Kidney epithelial cell (primary cell): Measurements from ENCODE around the gene UBA3. TPM values are rescaled to one million over a fixed set of nuclear protein-coding genes. Genes with fewer than 3 reads are reported as not detected.

Experiments
- DNase-seq: peaks from one replicate; pipeline ENCODE4 v3.0.0-alpha.2; 2010; ENCODE audit warnings: low read depth
- H3K27me3 ChIP-seq: 2 replicates; pipeline ENCODE4 v1.6.0; 2011; ENCODE audit warnings: low read length; ENCODE audit not compliant: control insufficient read depth, insufficient read depth
- H3K36me3 ChIP-seq: 2 replicates; pipeline ENCODE4 v1.5.1; 2011; ENCODE audit warnings: low read length; ENCODE audit not compliant: control insufficient read depth, insufficient read depth
- H3K4me3 ChIP-seq: 2 replicates; pipeline ENCODE4 v1.5.1; 2011; ENCODE audit warnings: low read depth, mild to moderate bottlenecking, control low read depth, low read length
- total RNA-seq: library from RNA; depleted of rRNA; stranded (reverse); fragments of >200 nt; gene quantifications from 2 replicates; pipeline ENCODE4 v1.2.3, GENCODE V29; 2015
- TF ChIP-seq, protein P1 (sequence below): IDR thresholded peaks from 2 replicates; pipeline ENCODE4 v1.5.1; 2011; ENCODE audit warnings: mild to moderate bottlenecking, moderate library complexity, low read length, control low read depth, inconsistent platforms; ENCODE audit not compliant: insufficient read depth, poor library complexity, severe bottlenecking

UBA3 gene
- total RNA-seq, 1 donor from 2014 or later = 46.6 TPM

DNA sequence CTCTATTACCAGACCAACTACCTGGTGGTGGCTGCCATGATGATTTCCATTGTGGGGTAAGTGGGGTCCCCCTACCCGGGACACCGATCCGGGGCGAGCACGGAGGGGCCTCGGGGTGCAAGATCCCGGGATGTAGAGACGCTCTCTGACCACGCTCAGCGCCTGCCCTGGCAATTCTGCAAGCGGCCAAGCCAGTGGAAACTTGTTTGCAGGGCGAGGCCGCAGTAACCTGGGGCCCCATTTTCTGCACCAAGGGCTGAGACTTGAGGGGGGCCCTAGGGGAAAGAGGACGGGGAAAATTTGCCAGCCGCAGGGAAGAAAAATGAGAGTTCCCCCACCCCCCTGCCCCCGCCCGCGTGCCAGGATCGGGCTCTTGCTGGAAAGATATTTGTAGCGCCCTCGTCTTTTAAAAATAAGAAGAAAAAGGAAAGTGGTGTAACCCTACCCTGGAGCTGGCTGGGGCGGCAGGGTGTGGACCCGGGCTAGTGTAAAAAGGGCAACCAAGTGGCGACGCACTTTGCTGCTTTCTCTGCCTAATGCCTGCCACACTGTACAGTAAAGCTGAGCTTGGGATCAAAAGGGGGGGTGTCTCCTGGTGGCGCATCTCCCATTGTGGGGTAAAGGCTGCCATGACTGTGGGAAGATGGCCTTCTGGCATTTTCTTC lies 5.1 kb upstream of the UBA3 start:
- TF ChIP-seq, protein P1, sequence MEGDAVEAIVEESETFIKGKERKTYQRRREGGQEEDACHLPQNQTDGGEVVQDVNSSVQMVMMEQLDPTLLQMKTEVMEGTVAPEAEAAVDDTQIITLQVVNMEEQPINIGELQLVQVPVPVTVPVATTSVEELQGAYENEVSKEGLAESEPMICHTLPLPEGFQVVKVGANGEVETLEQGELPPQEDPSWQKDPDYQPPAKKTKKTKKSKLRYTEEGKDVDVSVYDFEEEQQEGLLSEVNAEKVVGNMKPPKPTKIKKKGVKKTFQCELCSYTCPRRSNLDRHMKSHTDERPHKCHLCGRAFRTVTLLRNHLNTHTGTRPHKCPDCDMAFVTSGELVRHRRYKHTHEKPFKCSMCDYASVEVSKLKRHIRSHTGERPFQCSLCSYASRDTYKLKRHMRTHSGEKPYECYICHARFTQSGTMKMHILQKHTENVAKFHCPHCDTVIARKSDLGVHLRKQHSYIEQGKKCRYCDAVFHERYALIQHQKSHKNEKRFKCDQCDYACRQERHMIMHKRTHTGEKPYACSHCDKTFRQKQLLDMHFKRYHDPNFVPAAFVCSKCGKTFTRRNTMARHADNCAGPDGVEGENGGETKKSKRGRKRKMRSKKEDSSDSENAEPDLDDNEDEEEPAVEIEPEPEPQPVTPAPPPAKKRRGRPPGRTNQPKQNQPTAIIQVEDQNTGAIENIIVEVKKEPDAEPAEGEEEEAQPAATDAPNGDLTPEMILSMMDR = no peak
- no peak for DNase-seq
- H3K4me3 ChIP-seq = peak overlapping the region; percentile 82
- no peaks in the 10 kb centered on the region for H3K27me3 ChIP-seq
- no peaks in the 10 kb centered on the region for H3K36me3 ChIP-seq

DNA sequence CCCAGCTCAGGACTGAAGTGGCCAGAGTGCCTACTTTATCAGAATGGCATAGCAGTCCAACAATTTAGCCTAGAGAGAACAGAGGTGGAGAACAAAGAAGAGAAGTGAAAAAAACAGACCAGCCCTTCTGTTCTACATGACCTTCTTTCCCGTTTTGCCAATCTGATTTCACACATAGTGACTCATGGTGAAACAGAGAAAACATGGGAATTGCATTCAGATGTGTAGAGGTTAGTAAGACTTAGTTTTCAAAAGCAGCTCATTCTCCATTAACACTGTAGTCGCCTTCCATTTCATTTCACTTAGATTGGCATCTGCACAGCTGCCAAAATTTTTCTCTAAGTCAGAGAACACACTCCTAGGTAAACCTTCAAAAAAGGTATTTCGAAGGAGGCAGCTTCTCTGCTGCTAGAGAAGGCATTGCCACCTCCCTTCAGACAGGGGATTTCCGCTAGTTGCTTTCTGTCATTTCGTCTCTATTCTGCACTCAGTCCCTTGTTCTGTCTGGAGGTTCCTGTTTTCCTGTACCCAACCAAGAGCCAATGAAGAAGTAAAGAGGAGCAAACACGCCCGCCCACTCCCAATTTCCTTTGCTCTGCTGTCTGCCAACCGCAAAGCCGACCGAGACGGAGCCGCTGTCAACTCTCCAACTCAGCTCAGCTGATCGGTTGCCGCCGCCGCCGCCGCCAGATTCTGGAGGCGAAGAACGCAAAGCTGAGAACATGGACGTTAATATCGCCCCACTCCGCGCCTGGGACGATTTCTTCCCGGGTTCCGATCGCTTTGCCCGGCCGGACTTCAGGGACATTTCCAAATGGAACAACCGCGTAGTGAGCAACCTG lies 4.4 kb upstream of the UBA3 start, which contains the start of gene ARL6IP5:
Gene ARL6IP5, plus strand, starts transcription at position 612 of the 842 bp plus-strand sequence. Its CDS starts 111 bp downstream, at position 723.
- Histone ChIP-seq H3K27me3 (no peaks in the 10 kb centered on the region), H3K36me3 (no peaks in the 10 kb centered on the region), H3K4me3 (peak within 1 kb of the TSS; percentile 82)
- TF ChIP-seq, protein P1 = no peak
- DNase-seq = peak; percentile 76

DNA sequence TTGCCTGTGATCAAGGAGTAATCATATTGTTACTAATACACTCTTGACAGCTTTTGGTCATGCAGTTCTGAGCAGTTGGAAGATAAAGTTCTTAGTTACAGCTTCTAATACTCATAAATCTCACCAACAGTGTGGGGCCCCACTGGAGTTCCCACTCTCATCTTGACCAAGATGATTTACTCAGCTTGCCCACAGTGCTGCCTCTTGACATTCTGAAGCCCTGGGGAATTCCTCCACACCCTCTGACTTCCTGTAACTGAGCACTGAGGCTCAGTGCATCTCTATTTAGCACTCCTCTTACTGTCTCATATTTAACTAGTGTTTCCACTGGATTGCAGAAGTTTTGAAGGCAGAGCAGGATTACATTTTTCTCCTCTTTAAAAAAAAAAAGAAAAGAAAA lies 2.6 kb upstream of the UBA3 start:
- H3K4me3 ChIP-seq = no peak overlapping the region
- no peaks in the 10 kb centered on the region for H3K27me3 ChIP-seq
- no peaks in the 10 kb centered on the region for H3K36me3 ChIP-seq
- TF ChIP-seq, protein P1 = no peak
- peak; percentile 63 for DNase-seq

- no peaks in the 10 kb centered on the region for H3K36me3 ChIP-seq
- TF ChIP-seq, protein P1 = no peak
- H3K27me3 ChIP-seq = no peaks in the 10 kb centered on the region
- H3K4me3 ChIP-seq = no peak overlapping the region
- DNase-seq = no peak
These were observed 2.2 kb upstream of the UBA3 start for GRCh38 chr3:69082361-69082760.

DNA sequence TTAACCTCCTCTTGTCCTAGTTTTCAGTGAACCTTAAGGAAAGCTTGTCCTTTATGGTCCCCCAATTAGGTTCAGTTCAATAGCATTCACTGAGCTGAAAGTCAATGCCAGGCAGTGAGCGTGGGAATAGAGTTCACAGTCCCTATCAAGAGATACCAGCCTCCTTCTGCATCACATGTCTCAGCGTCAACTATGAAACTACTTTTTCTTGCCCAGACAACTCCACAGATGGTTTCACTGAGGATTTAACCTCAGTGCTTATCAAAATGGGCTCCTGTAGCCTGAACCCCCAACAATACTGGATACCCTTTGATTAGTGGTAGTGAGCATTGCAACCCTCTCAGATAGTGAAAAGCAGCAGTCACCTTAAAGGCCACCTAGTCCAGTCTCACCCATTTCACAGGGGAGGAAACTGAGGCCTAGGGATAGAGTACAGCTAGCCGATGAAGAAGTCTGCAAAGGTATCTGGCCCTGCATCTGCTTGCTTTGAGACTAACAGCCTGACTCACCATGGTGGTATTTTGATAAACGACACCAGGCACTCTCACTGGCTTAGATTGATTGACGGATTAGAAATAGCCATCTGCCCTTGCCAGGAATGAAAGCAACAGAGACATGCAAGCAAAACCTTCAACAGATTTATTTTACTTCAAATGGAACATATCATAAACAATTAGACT lies 1.6 kb upstream of the UBA3 start:
- Histone ChIP-seq H3K27me3 (no peaks in the 10 kb centered on the region), H3K4me3 (no peak overlapping the region), H3K36me3 (no peaks in the 10 kb centered on the region)
- DNase-seq = peak; percentile 41
- TF ChIP-seq, protein P1 = no peak
